Neural crest cell (in vitro differentiated cells): ENCODE data around the gene KIFC1. TPM values are rescaled to one million over a fixed set of nuclear protein-coding genes. Genes with fewer than 3 reads are reported as not detected.

ENCODE experiments used
- DNase-seq: peaks from one replicate; pipeline ENCODE4 v3.0.0; 2021; ENCODE audit warnings: low read depth, mixed read lengths, low spot score
- H3K27ac Mint-ChIP-seq: one replicate; pipeline ENCODE4 v1.8.0; 2021; ENCODE audit warnings: mild to moderate bottlenecking, mixed read lengths; ENCODE audit not compliant: unreplicated experiment
- H3K27me3 Mint-ChIP-seq: 2 replicates; pipeline ENCODE4 v1.8.0; 2021; ENCODE audit warnings: low read depth, mild to moderate bottlenecking, mixed read lengths
- H3K36me3 Mint-ChIP-seq: 2 replicates; pipeline ENCODE4 v1.8.0; 2021; ENCODE audit warnings: low read depth, mild to moderate bottlenecking, mixed read lengths
- H3K4me1 Mint-ChIP-seq: 2 replicates; pipeline ENCODE4 v1.8.0; 2021; ENCODE audit warnings: mixed read lengths
- H3K4me3 Mint-ChIP-seq: one replicate; pipeline ENCODE4 v1.8.0; 2021; ENCODE audit warnings: mild to moderate bottlenecking, mixed read lengths
- H3K9me3 Mint-ChIP-seq: 2 replicates; pipeline ENCODE4 v1.8.0; 2021; ENCODE audit warnings: mixed read lengths
- CTCF ChIP-seq: fragments of 200-600 bp; sonication (generic); conservative IDR thresholded peaks from 2 replicates; pipeline ENCODE4 v1.5.0; 2021; ENCODE audit warnings: antibody characterized with exemption, mild to moderate bottlenecking
- total RNA-seq: library from RNA; stranded (reverse); gene quantifications from 2 replicates; pipeline ENCODE4 v1.2.1, GENCODE V29; 2021

The KIFC1 gene
- total RNA-seq, 1 donor from 2014 or later = 124 TPM

- DNase-seq = no peak
- peaks cover 9% of the 10 kb centered on the region for H3K27me3 Mint-ChIP-seq
- H3K9me3 Mint-ChIP-seq = no peaks in the 10 kb centered on the region
- H3K4me3 Mint-ChIP-seq = peak overlapping the region; percentile 96
- H3K27ac Mint-ChIP-seq = peak overlapping the region; percentile 90
- H3K36me3 Mint-ChIP-seq = peaks cover 16% of the 10 kb centered on the region
- no peak for TF ChIP-seq CTCF
- H3K4me1 Mint-ChIP-seq = peaks cover 81% of the 10 kb centered on the region
These were observed 27.2 kb downstream of the KIFC1 start for GRCh38 chr6:33418690-33419291.

- Mint-ChIP-seq H3K4me3 (peak within 1 kb of the TSS; percentile 96), H3K4me1 (peaks cover 83% of the 10 kb centered on the region), H3K36me3 (peaks cover 19% of the 10 kb centered on the region), H3K27me3 (peaks cover 5% of the 10 kb centered on the region), H3K27ac (peak within 1 kb of the TSS; percentile 65), H3K9me3 (no peaks in the 10 kb centered on the region)
- DNase-seq = no peak
- no peak for TF ChIP-seq CTCF
These were observed 28.2 kb downstream of the KIFC1 start, which contains the start of gene SYNGAP1 for GRCh38 chr6:33419580-33420490. Gene SYNGAP1 (plus strand): TSS chr6:33420065. CDS start chr6:33420265, 200 bp downstream.

GRCh38 chr6:33420491-33421343, 29.1 kb downstream of the KIFC1 start:
- Mint-ChIP-seq H3K27ac (no peak overlapping the region), H3K4me1 (peaks cover 85% of the 10 kb centered on the region)

GRCh38 chr6:33421344-33421643, 29.7 kb downstream of the KIFC1 start:
- no peak overlapping the region for H3K27ac Mint-ChIP-seq

More at GRCh38 chr6:33420491-33421343, 29.1 kb downstream of the KIFC1 start:
- DNase-seq = no peak
- Mint-ChIP-seq H3K4me3 (peak overlapping the region; percentile 95), H3K9me3 (no peaks in the 10 kb centered on the region), H3K36me3 (peaks cover 16% of the 10 kb centered on the region), H3K27me3 (peaks cover 5% of the 10 kb centered on the region)
- no peak for TF ChIP-seq CTCF

More at GRCh38 chr6:33421344-33421643, 29.7 kb downstream of the KIFC1 start:
- no peak for TF ChIP-seq CTCF
- Mint-ChIP-seq H3K9me3 (no peaks in the 10 kb centered on the region), H3K27me3 (peaks cover 5% of the 10 kb centered on the region), H3K4me1 (peaks cover 85% of the 10 kb centered on the region), H3K4me3 (peak overlapping the region; percentile 95), H3K36me3 (peaks cover 16% of the 10 kb centered on the region)
- no peak for DNase-seq
